ENCODE data around the gene PFKM.

PFKM gene

GRCh38 chr12:48129376-48129775, 10.2 kb downstream of the PFKM start:
- H3K79me1 ChIP-seq (ENCODE audit: low read length) = no peaks in the 10 kb centered on the region
- no peak overlapping the region for H3K23ac ChIP-seq (ENCODE audit: low read length)
- no CpG with 5 or more reads among the region's 1 CpG for WGBS (ENCODE audit: extremely low coverage, insufficient coverage, insufficient read length)
- H2AFZ ChIP-seq (ENCODE audit: insufficient read depth, low read length, poor library complexity) = no peak overlapping the region
- no peak overlapping the region for H2BK12ac ChIP-seq (ENCODE audit: low read length)
- no peak overlapping the region for H2BK120ac ChIP-seq (ENCODE audit: insufficient read depth, low read length, poor library complexity)
- no peaks in the 10 kb centered on the region for H3K79me2 ChIP-seq (ENCODE audit: control insufficient read depth, insufficient read depth, low read length, poor library complexity)
- H2AK5ac ChIP-seq (ENCODE audit: low read length) = no peak overlapping the region
- H4K8ac ChIP-seq (ENCODE audit: low read depth, low read length) = no peak overlapping the region
- H4K91ac ChIP-seq (ENCODE audit: low read depth, low read length) = no peak overlapping the region
- no peak overlapping the region for H3K4me2 ChIP-seq (ENCODE audit: low read length)
- H3K4me3 ChIP-seq (ENCODE audit: low read depth, low read length) = no peak overlapping the region
- no peak overlapping the region for H3K4ac ChIP-seq (ENCODE audit: low read depth, low read length)
- H3K36me3 ChIP-seq (ENCODE audit: control insufficient read depth in 1 of 2, insufficient read depth in 2 of 2, low read length in 2 of 2) = peaks cover 13 to 29% of the 10 kb centered on the region in 2 experiments
- no peak overlapping the region for H3K9ac ChIP-seq (ENCODE audit: low read length)
- no peaks in the 10 kb centered on the region for H3K27me3 ChIP-seq (ENCODE audit: insufficient read depth, low read length)
- H3K18ac ChIP-seq (ENCODE audit: low read length) = no peak overlapping the region
- no peaks in the 10 kb centered on the region for H3K9me3 ChIP-seq (ENCODE audit: insufficient read depth, low read depth, low read length)
- H2BK5ac ChIP-seq (ENCODE audit: low read depth, low read length, poor library complexity) = no peak overlapping the region
- H3K27ac ChIP-seq (ENCODE audit: low read depth, low read length) = no peak overlapping the region
- H3K4me1 ChIP-seq (ENCODE audit: control insufficient read depth in 1 of 2, insufficient read depth in 2 of 2, low read length in 2 of 2) = no peaks in the 10 kb centered on the region
- DNase-seq = no peak
- no peak overlapping the region for H4K12ac ChIP-seq (ENCODE audit: low read depth, low read length)
- H3K14ac ChIP-seq (ENCODE audit: low read length) = no peak overlapping the region

- no peaks in the 10 kb centered on the region for H3K79me2 ChIP-seq (ENCODE audit: control insufficient read depth, insufficient read depth, low read length, poor library complexity)
- H3K27ac ChIP-seq (ENCODE audit: low read depth, low read length) = no peak overlapping the region
- H3K36me3 ChIP-seq (ENCODE audit: control insufficient read depth in 1 of 2, insufficient read depth in 2 of 2, low read length in 2 of 2) = peaks cover 16 to 34% of the 10 kb centered on the region in 2 experiments
- no peak overlapping the region for H2BK5ac ChIP-seq (ENCODE audit: low read depth, low read length, poor library complexity)
- H3K9ac ChIP-seq (ENCODE audit: low read length) = no peak overlapping the region
- H4K8ac ChIP-seq (ENCODE audit: low read depth, low read length) = no peak overlapping the region
- H2BK12ac ChIP-seq (ENCODE audit: low read length) = no peak overlapping the region
- no peaks in the 10 kb centered on the region for H3K4me1 ChIP-seq (ENCODE audit: control insufficient read depth in 1 of 2, insufficient read depth in 2 of 2, low read length in 2 of 2)
- no peak overlapping the region for H3K18ac ChIP-seq (ENCODE audit: low read length)
- H2AK5ac ChIP-seq (ENCODE audit: low read length) = no peak overlapping the region
- no peak overlapping the region for H4K12ac ChIP-seq (ENCODE audit: low read depth, low read length)
- no peaks in the 10 kb centered on the region for H3K79me1 ChIP-seq (ENCODE audit: low read length)
- H3K27me3 ChIP-seq (ENCODE audit: insufficient read depth, low read length) = no peaks in the 10 kb centered on the region
- no peak overlapping the region for H3K4me2 ChIP-seq (ENCODE audit: low read length)
- H4K91ac ChIP-seq (ENCODE audit: low read depth, low read length) = no peak overlapping the region
- DNase-seq = no peak
- H2BK120ac ChIP-seq (ENCODE audit: insufficient read depth, low read length, poor library complexity) = no peak overlapping the region
- H3K14ac ChIP-seq (ENCODE audit: low read length) = no peak overlapping the region
- WGBS (ENCODE audit: extremely low coverage, insufficient coverage, insufficient read length) = no CpG with 5 or more reads among the region's 2 CpGs
- H2AFZ ChIP-seq (ENCODE audit: insufficient read depth, low read length, poor library complexity) = no peak overlapping the region
- H3K23ac ChIP-seq (ENCODE audit: low read length) = no peak overlapping the region
- no peaks in the 10 kb centered on the region for H3K9me3 ChIP-seq (ENCODE audit: insufficient read depth, low read depth, low read length)
- H3K4me3 ChIP-seq (ENCODE audit: low read depth, low read length) = no peak overlapping the region
- H3K4ac ChIP-seq (ENCODE audit: low read depth, low read length) = no peak overlapping the region
Measured at GRCh38 chr12:48131517-48131916, 12.4 kb downstream of the PFKM start.

GRCh38 chr12:48132826-48133225, 13.7 kb downstream of the PFKM start:
- Histone ChIP-seq H2AK5ac (ENCODE audit: low read length) (no peak overlapping the region), H3K18ac (ENCODE audit: low read length) (no peak overlapping the region), H2BK120ac (ENCODE audit: insufficient read depth, low read length, poor library complexity) (no peak overlapping the region), H3K9me3 (ENCODE audit: insufficient read depth, low read depth, low read length) (no peaks in the 10 kb centered on the region), H2AFZ (ENCODE audit: insufficient read depth, low read length, poor library complexity) (no peak overlapping the region), H3K79me2 (ENCODE audit: control insufficient read depth, insufficient read depth, low read length, poor library complexity) (no peaks in the 10 kb centered on the region), H2BK12ac (ENCODE audit: low read length) (no peak overlapping the region), H4K91ac (ENCODE audit: low read depth, low read length) (no peak overlapping the region), H3K4me2 (ENCODE audit: low read length) (no peak overlapping the region), H3K9ac (ENCODE audit: low read length) (no peak overlapping the region), H2BK5ac (ENCODE audit: low read depth, low read length, poor library complexity) (no peak overlapping the region), H3K4me3 (ENCODE audit: low read depth, low read length) (no peak overlapping the region), H3K4me1 (ENCODE audit: control insufficient read depth in 1 of 2, insufficient read depth in 2 of 2, low read length in 2 of 2) (no peaks in the 10 kb centered on the region), H3K4ac (ENCODE audit: low read depth, low read length) (no peak overlapping the region), H3K14ac (ENCODE audit: low read length) (no peak overlapping the region), H3K79me1 (ENCODE audit: low read length) (no peaks in the 10 kb centered on the region), H3K36me3 (ENCODE audit: control insufficient read depth in 1 of 2, insufficient read depth in 2 of 2, low read length in 2 of 2) (peaks cover 16 to 38% of the 10 kb centered on the region in 2 experiments), H3K27me3 (ENCODE audit: insufficient read depth, low read length) (no peaks in the 10 kb centered on the region), H4K12ac (ENCODE audit: low read depth, low read length) (no peak overlapping the region), H3K23ac (ENCODE audit: low read length) (no peak overlapping the region), H3K27ac (ENCODE audit: low read depth, low read length) (no peak overlapping the region), H4K8ac (ENCODE audit: low read depth, low read length) (no peak overlapping the region)
- WGBS (ENCODE audit: extremely low coverage, insufficient coverage, insufficient read length) = no CpG with 5 or more reads among the region's 14 CpGs
- DNase-seq = no peak

GRCh38 chr12:48135027-48135426, 15.9 kb downstream of the PFKM start:
- WGBS (ENCODE audit: extremely low coverage, insufficient coverage, insufficient read length) = no CpG with 5 or more reads among the region's 5 CpGs
- Histone ChIP-seq H3K4me1 (ENCODE audit: control insufficient read depth in 1 of 2, insufficient read depth in 2 of 2, low read length in 2 of 2) (no peaks in the 10 kb centered on the region), H2AK5ac (ENCODE audit: low read length) (no peak overlapping the region)

More at GRCh38 chr12:48135027-48135426, 15.9 kb downstream of the PFKM start:
- H2BK5ac ChIP-seq (ENCODE audit: low read depth, low read length, poor library complexity) = no peak overlapping the region
- no peaks in the 10 kb centered on the region for H3K9me3 ChIP-seq (ENCODE audit: insufficient read depth, low read depth, low read length)
- no peak overlapping the region for H4K8ac ChIP-seq (ENCODE audit: low read depth, low read length)
- no peaks in the 10 kb centered on the region for H3K79me2 ChIP-seq (ENCODE audit: control insufficient read depth, insufficient read depth, low read length, poor library complexity)
- H3K4me3 ChIP-seq (ENCODE audit: low read depth, low read length) = no peak overlapping the region
- no peak overlapping the region for H4K91ac ChIP-seq (ENCODE audit: low read depth, low read length)
- no peak overlapping the region for H3K14ac ChIP-seq (ENCODE audit: low read length)
- no peak overlapping the region for H2BK120ac ChIP-seq (ENCODE audit: insufficient read depth, low read length, poor library complexity)
- no peak overlapping the region for H2AFZ ChIP-seq (ENCODE audit: insufficient read depth, low read length, poor library complexity)
- H3K27ac ChIP-seq (ENCODE audit: low read depth, low read length) = no peak overlapping the region
- no peak overlapping the region for H3K23ac ChIP-seq (ENCODE audit: low read length)
- H3K4ac ChIP-seq (ENCODE audit: low read depth, low read length) = no peak overlapping the region
- H3K4me2 ChIP-seq (ENCODE audit: low read length) = no peak overlapping the region
- H3K27me3 ChIP-seq (ENCODE audit: insufficient read depth, low read length) = no peaks in the 10 kb centered on the region
- no peak for DNase-seq
- no peak overlapping the region for H3K18ac ChIP-seq (ENCODE audit: low read length)
- H4K12ac ChIP-seq (ENCODE audit: low read depth, low read length) = no peak overlapping the region
- H2BK12ac ChIP-seq (ENCODE audit: low read length) = no peak overlapping the region
- no peaks in the 10 kb centered on the region for H3K79me1 ChIP-seq (ENCODE audit: low read length)
- no peak overlapping the region for H3K9ac ChIP-seq (ENCODE audit: low read length)
- peaks cover 24 to 48% of the 10 kb centered on the region in 2 experiments for H3K36me3 ChIP-seq (ENCODE audit: control insufficient read depth in 1 of 2, insufficient read depth in 2 of 2, low read length in 2 of 2)

Measured in trophoblast cell (in vitro differentiated cells and primary cell).